Neural cell (in vitro differentiated cells): ENCODE measurements around the gene LPP. TPM values are rescaled to one million over a fixed set of nuclear protein-coding genes. Genes with fewer than 3 reads are reported as not detected.

Source experiments
- H2AFZ ChIP-seq: fragments of 200-600, 300-800 bp; sonication (generic), shearing (Covaris generic); 2 replicates; pipeline ENCODE4 v1.6.0; 2014; ENCODE audit warnings: low read depth, mild to moderate bottlenecking, antibody characterized with exemption, low read length, moderate library complexity
- H3F3A ChIP-seq: fragments of 200-600 bp; shearing (Covaris generic); 2 replicates; pipeline ENCODE4 v1.6.1; 2016; ENCODE audit warnings: mild to moderate bottlenecking, moderate library complexity, mixed read lengths, antibody characterized with exemption, low read length; ENCODE audit not compliant: insufficient read depth, poor library complexity, severe bottlenecking
- H3K27ac ChIP-seq: fragments of 200-600, 300-800 bp; sonication (generic), shearing (Covaris generic); 2 replicates; pipeline ENCODE4 v1.5.1; 2014; ENCODE audit warnings: mild to moderate bottlenecking, low read length, moderate library complexity
- H3K27me3 ChIP-seq: fragments of 300-800, 200-600 bp; sonication (generic), shearing (Covaris generic); 2 replicates; pipeline ENCODE4 v1.6.0; 2014; ENCODE audit warnings: mild to moderate bottlenecking, low read depth, low read length, moderate library complexity; ENCODE audit not compliant: insufficient read depth
- H3K36me3 ChIP-seq: fragments of 300-800, 200-600 bp; sonication (generic), shearing (Covaris generic); 2 replicates; pipeline ENCODE4 v1.5.1; 2014; ENCODE audit warnings: mild to moderate bottlenecking, antibody characterized with exemption, low read length, moderate library complexity; ENCODE audit not compliant: insufficient read depth
- H3K4me2 ChIP-seq: fragments of 300-800, 200-600 bp; sonication (generic), shearing (Covaris generic); 2 replicates; pipeline ENCODE4 v1.6.0; 2014; ENCODE audit warnings: mild to moderate bottlenecking, low read length
- H3K4me3 ChIP-seq: fragments of 300-800, 200-600 bp; sonication (generic), shearing (Covaris generic); 2 replicates; pipeline ENCODE4 v1.5.1; 2014; ENCODE audit warnings: mild to moderate bottlenecking, low read length, moderate library complexity
- H3K79me2 ChIP-seq: fragments of 200-600 bp; shearing (Covaris generic); replicated peaks from 2 replicates; pipeline ENCODE4 v1.6.0; 2014; ENCODE audit warnings: mild to moderate bottlenecking, low read length, moderate library complexity; ENCODE audit not compliant: insufficient read depth
- H3K9ac ChIP-seq: fragments of 300-800, 200-600 bp; sonication (generic), shearing (Covaris generic); 2 replicates; pipeline ENCODE4 v1.6.1; 2016; ENCODE audit warnings: mild to moderate bottlenecking, low read length, mixed read lengths
- H3K9me2 ChIP-seq: fragments of 200-600 bp; shearing (Covaris generic); 2 replicates; pipeline ENCODE4 v1.6.1; 2016; ENCODE audit warnings: mild to moderate bottlenecking, low read length, mixed read lengths; ENCODE audit not compliant: insufficient read depth
- H3K9me3 ChIP-seq: fragments of 200-600, 300-800 bp; sonication (generic), shearing (Covaris generic); 2 replicates; pipeline ENCODE4 v1.6.1; 2016; ENCODE audit warnings: mild to moderate bottlenecking, mixed run types, low read length, moderate library complexity, mixed read lengths
- H4K20me1 ChIP-seq: fragments of 200-600 bp; shearing (Covaris generic); 2 replicates; pipeline ENCODE4 v1.6.1; 2016; ENCODE audit warnings: mild to moderate bottlenecking, mixed run types; ENCODE audit not compliant: insufficient read depth
- CTCF ChIP-seq: fragments of 450-650 bp; IDR thresholded peaks from 2 replicates; pipeline ENCODE4 v1.5.1; 2014; ENCODE audit warnings: antibody characterized with exemption, mild to moderate bottlenecking, moderate library complexity; ENCODE audit not compliant: poor library complexity, severe bottlenecking
- EP300 ChIP-seq: fragments of 450-650 bp; conservative IDR thresholded peaks from 2 replicates; pipeline ENCODE4 v1.6.1; 2014; ENCODE audit warnings: antibody characterized with exemption, mild to moderate bottlenecking, moderate library complexity; ENCODE audit not compliant: poor library complexity, severe bottlenecking
- EZH2 ChIP-seq: fragments of 200-600, 300-800 bp; shearing (Covaris generic), sonication (generic); IDR thresholded peaks from 2 replicates; pipeline ENCODE4 v1.6.1; 2014; ENCODE audit warnings: antibody characterized with exemption, low read length, borderline replicate concordance, mild to moderate bottlenecking; ENCODE audit not compliant: insufficient read depth, poor library complexity, severe bottlenecking
- MXI1 ChIP-seq: fragments of 450-650 bp; conservative IDR thresholded peaks from 2 replicates; pipeline ENCODE4 v1.6.1; 2014; ENCODE audit warnings: antibody characterized with exemption, mild to moderate bottlenecking; ENCODE audit not compliant: poor library complexity, severe bottlenecking
- POLR2AphosphoS5 ChIP-seq: IDR thresholded peaks from 2 replicates; pipeline ENCODE4 v1.6.1; 2012
- RAD21 ChIP-seq: fragments of 450-650 bp; conservative IDR thresholded peaks from 2 replicates; pipeline ENCODE4 v1.6.1; 2014; ENCODE audit warnings: antibody characterized with exemption, mild to moderate bottlenecking, moderate library complexity
- REST ChIP-seq: IDR thresholded peaks from 2 replicates; pipeline ENCODE4 v1.6.1; 2012; ENCODE audit warnings: borderline replicate concordance
- SMC3 ChIP-seq: fragments of 450-650 bp; conservative IDR thresholded peaks from 2 replicates; pipeline ENCODE4 v1.6.1; 2014; ENCODE audit warnings: antibody characterized with exemption, mild to moderate bottlenecking, moderate library complexity; ENCODE audit not compliant: poor library complexity
- TAF1 ChIP-seq: IDR thresholded peaks from 2 replicates; pipeline ENCODE4 v1.6.1; 2012; ENCODE audit warnings: low read depth
- polyA plus RNA-seq: library from polyadenylated mRNA; depleted of rRNA; stranded (reverse); fragments of >200 nt; gene quantifications from 2 replicates; pipeline ENCODE4 v1.2.3, GENCODE V29; 2014

LPP gene
- polyA plus RNA-seq, 1 donor from 2014 or later, result 3.0 TPM

- Histone ChIP-seq H3K9me3 (no peaks in the 10 kb centered on the region), H3K9ac (no peak overlapping the region), H3K27ac (peak overlapping the region; percentile 91), H3F3A (no peaks in the 10 kb centered on the region), H3K27me3 (no peaks in the 10 kb centered on the region), H3K4me3 (no peak overlapping the region), H3K79me2 (no peaks in the 10 kb centered on the region), H2AFZ (no peak overlapping the region), H3K36me3 (no peaks in the 10 kb centered on the region), H3K4me2 (no peak overlapping the region), H3K9me2 (no peaks in the 10 kb centered on the region), H4K20me1 (no peaks in the 10 kb centered on the region)
- no peak for TF ChIP-seq REST
- TF ChIP-seq EP300, result no peak
- TF ChIP-seq MXI1, result no peak
- no peak for TF ChIP-seq POLR2AphosphoS5
- no peak for TF ChIP-seq CTCF
- no peak for TF ChIP-seq EZH2
- TF ChIP-seq RAD21, result no peak
- no peak for TF ChIP-seq SMC3
- TF ChIP-seq TAF1, result no peak
Measured at GRCh38 chr3:188431553-188431952, 277.6 kb downstream of the LPP start.

GRCh38 chr3:188432802-188433520, 279.0 kb downstream of the LPP start:
- no peaks in the 10 kb centered on the region for H3K79me2 ChIP-seq
- peak overlapping the region; percentile 34 for H2AFZ ChIP-seq
- no peaks in the 10 kb centered on the region for H3K27me3 ChIP-seq
- no peaks in the 10 kb centered on the region for H3K9me3 ChIP-seq
- H3K9me2 ChIP-seq, result no peaks in the 10 kb centered on the region
- H3F3A ChIP-seq, result no peaks in the 10 kb centered on the region
- H3K4me2 ChIP-seq, result peak overlapping the region; percentile 56
- peak overlapping the region; percentile 91 for H3K27ac ChIP-seq
- no peaks in the 10 kb centered on the region for H4K20me1 ChIP-seq
- TF ChIP-seq TAF1, result no peak
- peak; percentile 85 for TF ChIP-seq POLR2AphosphoS5
- peak; percentile 40 for TF ChIP-seq SMC3
- TF ChIP-seq RAD21, result peak; percentile 55
- no peak for TF ChIP-seq REST
- no peak for TF ChIP-seq CTCF
- peak; percentile 95 for TF ChIP-seq EP300
- TF ChIP-seq MXI1, result peak; percentile 34
- no peak for TF ChIP-seq EZH2
- peak overlapping the region; percentile 50 for H3K4me3 ChIP-seq
- no peaks in the 10 kb centered on the region for H3K36me3 ChIP-seq
- peak overlapping the region; percentile 57 for H3K9ac ChIP-seq
